ENCODE measurements around the gene PRAC1.

The PRAC1 gene

DNA sequence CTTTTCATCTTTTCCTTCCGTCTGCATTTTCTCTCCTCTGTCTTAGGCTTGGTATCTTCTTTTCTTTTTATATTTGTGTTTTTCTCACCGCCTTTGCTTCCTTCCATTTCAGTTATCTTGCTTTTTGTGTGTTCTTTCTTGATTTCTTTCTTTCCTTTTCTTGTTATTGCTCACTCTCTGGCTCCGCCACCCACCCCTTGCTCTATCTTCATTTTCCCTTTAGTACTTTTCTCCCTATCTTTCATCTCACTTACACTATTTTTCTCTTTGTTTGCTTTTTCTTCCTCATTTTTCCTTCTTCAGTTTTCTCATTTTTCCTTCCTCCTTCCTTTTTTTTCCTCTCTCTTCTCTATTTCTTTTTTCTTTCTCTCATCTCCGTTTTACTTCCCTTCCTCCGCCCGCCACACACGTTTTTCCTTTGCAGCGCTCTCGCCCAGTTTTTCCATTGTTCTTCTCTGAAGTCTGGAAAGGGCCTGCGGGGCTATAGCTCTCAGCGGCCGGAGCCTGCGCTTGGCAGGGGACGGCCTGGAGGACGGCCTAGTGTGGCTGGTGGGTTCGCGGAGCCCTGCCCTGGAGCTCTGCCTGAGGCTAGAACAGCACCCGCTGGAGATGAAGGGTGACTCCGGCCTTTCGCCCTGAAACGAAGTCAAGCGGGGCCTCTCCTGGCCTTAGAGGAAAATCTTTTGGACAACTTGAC, 11.5 kb upstream of the PRAC1 start:
- H3K36me3 ChIP-seq (replicated peaks; ENCODE audit: low read depth, low read length) = no peaks in the 10 kb centered on the region
- H3K4me3 ChIP-seq (ENCODE audit: low read length) = no peak overlapping the region
- TF ChIP-seq, protein P1, sequence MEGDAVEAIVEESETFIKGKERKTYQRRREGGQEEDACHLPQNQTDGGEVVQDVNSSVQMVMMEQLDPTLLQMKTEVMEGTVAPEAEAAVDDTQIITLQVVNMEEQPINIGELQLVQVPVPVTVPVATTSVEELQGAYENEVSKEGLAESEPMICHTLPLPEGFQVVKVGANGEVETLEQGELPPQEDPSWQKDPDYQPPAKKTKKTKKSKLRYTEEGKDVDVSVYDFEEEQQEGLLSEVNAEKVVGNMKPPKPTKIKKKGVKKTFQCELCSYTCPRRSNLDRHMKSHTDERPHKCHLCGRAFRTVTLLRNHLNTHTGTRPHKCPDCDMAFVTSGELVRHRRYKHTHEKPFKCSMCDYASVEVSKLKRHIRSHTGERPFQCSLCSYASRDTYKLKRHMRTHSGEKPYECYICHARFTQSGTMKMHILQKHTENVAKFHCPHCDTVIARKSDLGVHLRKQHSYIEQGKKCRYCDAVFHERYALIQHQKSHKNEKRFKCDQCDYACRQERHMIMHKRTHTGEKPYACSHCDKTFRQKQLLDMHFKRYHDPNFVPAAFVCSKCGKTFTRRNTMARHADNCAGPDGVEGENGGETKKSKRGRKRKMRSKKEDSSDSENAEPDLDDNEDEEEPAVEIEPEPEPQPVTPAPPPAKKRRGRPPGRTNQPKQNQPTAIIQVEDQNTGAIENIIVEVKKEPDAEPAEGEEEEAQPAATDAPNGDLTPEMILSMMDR (IDR thresholded peaks at IDR 0.05; ENCODE audit: low read depth, low read length) = no peak
- no peak for TF ChIP-seq EZH2phosphoT487 (IDR thresholded peaks at IDR 0.05; ENCODE audit: low read depth)
- H3K27ac ChIP-seq (ENCODE audit: low read length) = no peak overlapping the region
- H2AFZ ChIP-seq (ENCODE audit: low read depth, low read length) = no peak overlapping the region
- H3K27me3 ChIP-seq (ENCODE audit: low read depth, low read length) = peaks cover 41% of the 10 kb centered on the region
- no peak overlapping the region for H3K9ac ChIP-seq (ENCODE audit: low read length)
- no peaks in the 10 kb centered on the region for H4K20me1 ChIP-seq (ENCODE audit: insufficient read depth, low read length)
- no peaks in the 10 kb centered on the region for H3K9me3 ChIP-seq (ENCODE audit: insufficient read depth, low read length)
- peaks cover 9% of the 10 kb centered on the region; the same call in 1 of the 2 replicates for H3K4me1 ChIP-seq (ENCODE audit: low read length)
- H3K79me2 ChIP-seq (ENCODE audit: low read length) = no peaks in the 10 kb centered on the region
- H3K4me2 ChIP-seq (ENCODE audit: low read length) = no peak overlapping the region

DNA sequence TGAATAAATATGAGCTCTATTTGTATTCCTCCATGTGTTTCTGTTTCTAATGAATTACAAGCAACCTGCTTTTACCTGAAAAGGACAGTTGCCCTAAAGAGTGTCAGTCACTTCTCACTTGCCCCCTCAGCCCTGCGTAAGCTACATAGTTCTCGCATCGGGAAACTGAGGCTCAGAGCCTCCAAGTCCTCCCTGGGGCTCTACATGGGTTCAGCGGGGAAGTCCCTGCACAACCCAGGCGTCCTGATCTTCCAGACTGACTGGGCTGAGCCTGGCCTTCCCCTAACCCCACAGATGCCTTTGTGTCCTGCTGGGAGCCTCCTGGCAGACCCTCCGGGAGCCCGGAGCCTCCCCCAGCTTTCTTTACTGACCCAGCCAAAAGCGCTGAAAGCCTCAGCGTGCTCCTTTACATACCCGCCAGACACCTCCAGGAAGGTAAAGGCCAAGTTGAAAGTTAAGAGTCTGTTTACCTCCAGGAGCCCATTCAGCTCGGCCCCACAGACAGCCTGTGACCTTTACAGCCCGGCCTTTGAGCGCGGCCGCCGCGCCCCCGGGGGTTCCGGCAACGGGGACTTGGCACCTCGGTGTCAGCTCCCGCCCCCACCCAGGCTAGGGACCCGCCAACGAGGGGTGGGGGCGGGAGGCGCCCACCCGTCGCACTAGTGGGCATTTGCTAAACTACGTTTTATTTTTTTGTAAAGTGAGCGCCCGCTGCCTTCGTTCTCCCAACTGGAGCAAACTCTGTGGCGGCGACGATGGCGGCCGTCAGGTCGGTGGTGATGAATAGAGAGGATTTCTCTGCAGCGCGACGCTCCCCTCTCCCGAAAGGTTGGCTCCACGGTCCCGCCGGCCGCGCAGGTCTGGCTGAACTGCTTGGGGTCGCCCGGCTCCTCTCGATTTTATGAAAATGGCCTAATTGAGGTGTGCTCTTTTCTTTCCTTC, 10.6 kb upstream of the PRAC1 start:
- H3K36me3 ChIP-seq (replicated peaks; ENCODE audit: low read depth, low read length) = no peaks in the 10 kb centered on the region
- no peak overlapping the region for H2AFZ ChIP-seq (ENCODE audit: low read depth, low read length)
- H3K4me1 ChIP-seq (ENCODE audit: low read length) = peaks cover 9% of the 10 kb centered on the region; the same call in 1 of the 2 replicates
- no peaks in the 10 kb centered on the region for H3K79me2 ChIP-seq (ENCODE audit: low read length)
- TF ChIP-seq, protein P1 (IDR thresholded peaks at IDR 0.05; ENCODE audit: low read depth, low read length) = no peak
- TF ChIP-seq EZH2phosphoT487 (IDR thresholded peaks at IDR 0.05; ENCODE audit: low read depth) = no peak
- no peak overlapping the region for H3K27ac ChIP-seq (ENCODE audit: low read length)
- no peak overlapping the region for H3K9ac ChIP-seq (ENCODE audit: low read length)
- no peak overlapping the region for H3K4me3 ChIP-seq (ENCODE audit: low read length)
- H4K20me1 ChIP-seq (ENCODE audit: insufficient read depth, low read length) = no peaks in the 10 kb centered on the region
- H3K9me3 ChIP-seq (ENCODE audit: insufficient read depth, low read length) = no peaks in the 10 kb centered on the region
- no peak overlapping the region for H3K4me2 ChIP-seq (ENCODE audit: low read length)
- peaks cover 32% of the 10 kb centered on the region for H3K27me3 ChIP-seq (ENCODE audit: low read depth, low read length)

DNA sequence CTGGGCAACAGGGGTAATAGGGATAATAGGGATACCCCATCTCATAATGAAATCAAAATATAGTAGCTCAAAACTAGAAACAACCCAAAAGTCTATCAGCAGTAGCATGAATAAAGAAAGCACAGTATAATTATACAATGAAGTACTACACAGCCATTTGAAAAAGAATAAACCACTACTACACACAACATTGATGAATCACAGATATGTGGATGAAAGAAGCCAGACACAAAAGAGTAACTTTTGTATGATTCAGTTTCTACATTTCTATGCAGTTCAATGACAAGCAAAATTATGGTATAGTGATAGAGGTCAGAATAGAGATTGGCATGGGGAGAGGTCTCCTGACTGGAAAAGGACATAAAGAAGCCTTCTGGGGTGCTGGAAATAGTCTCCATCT, 9.0 kb upstream of the PRAC1 start:
- H3K4me2 ChIP-seq (ENCODE audit: low read length) = no peak overlapping the region
- peaks cover 9% of the 10 kb centered on the region; the same call in 1 of the 2 replicates for H3K4me1 ChIP-seq (ENCODE audit: low read length)
- no peaks in the 10 kb centered on the region for H3K79me2 ChIP-seq (ENCODE audit: low read length)
- H3K9ac ChIP-seq (ENCODE audit: low read length) = no peak overlapping the region
- H3K27ac ChIP-seq (ENCODE audit: low read length) = no peak overlapping the region
- no peaks in the 10 kb centered on the region for H3K9me3 ChIP-seq (ENCODE audit: insufficient read depth, low read length)
- no peak overlapping the region for H3K4me3 ChIP-seq (ENCODE audit: low read length)
- H4K20me1 ChIP-seq (ENCODE audit: insufficient read depth, low read length) = no peaks in the 10 kb centered on the region
- no peak overlapping the region for H2AFZ ChIP-seq (ENCODE audit: low read depth, low read length)
- no peaks in the 10 kb centered on the region for H3K36me3 ChIP-seq (replicated peaks; ENCODE audit: low read depth, low read length)
- TF ChIP-seq, protein P1 (IDR thresholded peaks at IDR 0.05; ENCODE audit: low read depth, low read length) = no peak
- no peak for TF ChIP-seq EZH2phosphoT487 (IDR thresholded peaks at IDR 0.05; ENCODE audit: low read depth)
- peaks cover 27% of the 10 kb centered on the region for H3K27me3 ChIP-seq (ENCODE audit: low read depth, low read length)

DNA sequence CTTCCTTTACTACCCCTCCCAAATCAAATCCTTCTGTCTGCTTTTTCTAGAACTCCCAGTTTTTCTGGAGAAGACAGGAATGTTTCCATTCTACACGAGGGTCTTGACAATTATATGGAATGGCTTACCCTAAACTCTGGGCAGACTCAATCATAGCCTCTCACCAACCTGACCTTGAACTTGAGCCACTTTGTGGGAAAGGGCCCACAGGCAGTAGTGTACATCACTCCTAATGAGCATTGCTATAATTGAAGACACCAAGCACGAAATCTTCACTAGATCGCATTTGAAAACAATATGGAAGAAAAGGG, 7.9 kb upstream of the PRAC1 start:
- peaks cover 9% of the 10 kb centered on the region; the same call in 1 of the 2 replicates for H3K4me1 ChIP-seq (ENCODE audit: low read length)
- H2AFZ ChIP-seq (ENCODE audit: low read depth, low read length) = no peak overlapping the region
- H3K9ac ChIP-seq (ENCODE audit: low read length) = no peak overlapping the region
- H3K27me3 ChIP-seq (ENCODE audit: low read depth, low read length) = peaks cover 15% of the 10 kb centered on the region
- H3K36me3 ChIP-seq (replicated peaks; ENCODE audit: low read depth, low read length) = no peaks in the 10 kb centered on the region
- no peak overlapping the region for H3K27ac ChIP-seq (ENCODE audit: low read length)
- H4K20me1 ChIP-seq (ENCODE audit: insufficient read depth, low read length) = no peaks in the 10 kb centered on the region
- no peaks in the 10 kb centered on the region for H3K9me3 ChIP-seq (ENCODE audit: insufficient read depth, low read length)
- H3K79me2 ChIP-seq (ENCODE audit: low read length) = no peaks in the 10 kb centered on the region
- no peak overlapping the region for H3K4me3 ChIP-seq (ENCODE audit: low read length)
- no peak overlapping the region for H3K4me2 ChIP-seq (ENCODE audit: low read length)
- no peak for TF ChIP-seq EZH2phosphoT487 (IDR thresholded peaks at IDR 0.05; ENCODE audit: low read depth)
- TF ChIP-seq, protein P1 (IDR thresholded peaks at IDR 0.05; ENCODE audit: low read depth, low read length) = no peak
